Activated T-cell treated with anti-CD3 and anti-CD28 coated beads, Interleukin-2, amount 50 U/mL, for 4 hours (primary cell): ENCODE results near the gene RPL7L1. TPM values are rescaled to one million over a fixed set of nuclear protein-coding genes. Genes with fewer than 3 reads are reported as not detected.

Experiments used
- ATAC-seq, 2 donors: fragments of 200-7000 bp; cut with Tn5 transposase; one replicate each; pipeline ENCODE4 v1.10.0; 2021
- DNase-seq: peaks from one replicate; pipeline ENCODE4 v3.0.0-alpha.2; 2020
- H3K27me3 Mint-ChIP-seq: one replicate; pipeline ENCODE4 v1.8.0; 2021; ENCODE audit warnings: low read depth, mixed read lengths
- H3K36me3 Mint-ChIP-seq: one replicate; pipeline ENCODE4 v1.8.0; 2022; ENCODE audit warnings: mixed read lengths; ENCODE audit not compliant: insufficient read depth
- H3K4me1 Mint-ChIP-seq: one replicate; pipeline ENCODE4 v1.8.0; 2021; ENCODE audit warnings: low read depth, mixed read lengths
- H3K4me3 Mint-ChIP-seq: one replicate; pipeline ENCODE4 v1.8.0; 2021; ENCODE audit warnings: mild to moderate bottlenecking, moderate library complexity, mixed read lengths
- H3K9me3 Mint-ChIP-seq: one replicate; pipeline ENCODE4 v1.8.0; 2021; ENCODE audit warnings: mixed read lengths
- total RNA-seq, 3 donors: library from RNA; stranded (reverse); gene quantifications; one replicate each; pipeline ENCODE4 v1.2.1, GENCODE V29; 2021

The RPL7L1 gene
- 100 to 1,000 TPM; 262 to 307 (median 280) TPM for total RNA-seq

DNA sequence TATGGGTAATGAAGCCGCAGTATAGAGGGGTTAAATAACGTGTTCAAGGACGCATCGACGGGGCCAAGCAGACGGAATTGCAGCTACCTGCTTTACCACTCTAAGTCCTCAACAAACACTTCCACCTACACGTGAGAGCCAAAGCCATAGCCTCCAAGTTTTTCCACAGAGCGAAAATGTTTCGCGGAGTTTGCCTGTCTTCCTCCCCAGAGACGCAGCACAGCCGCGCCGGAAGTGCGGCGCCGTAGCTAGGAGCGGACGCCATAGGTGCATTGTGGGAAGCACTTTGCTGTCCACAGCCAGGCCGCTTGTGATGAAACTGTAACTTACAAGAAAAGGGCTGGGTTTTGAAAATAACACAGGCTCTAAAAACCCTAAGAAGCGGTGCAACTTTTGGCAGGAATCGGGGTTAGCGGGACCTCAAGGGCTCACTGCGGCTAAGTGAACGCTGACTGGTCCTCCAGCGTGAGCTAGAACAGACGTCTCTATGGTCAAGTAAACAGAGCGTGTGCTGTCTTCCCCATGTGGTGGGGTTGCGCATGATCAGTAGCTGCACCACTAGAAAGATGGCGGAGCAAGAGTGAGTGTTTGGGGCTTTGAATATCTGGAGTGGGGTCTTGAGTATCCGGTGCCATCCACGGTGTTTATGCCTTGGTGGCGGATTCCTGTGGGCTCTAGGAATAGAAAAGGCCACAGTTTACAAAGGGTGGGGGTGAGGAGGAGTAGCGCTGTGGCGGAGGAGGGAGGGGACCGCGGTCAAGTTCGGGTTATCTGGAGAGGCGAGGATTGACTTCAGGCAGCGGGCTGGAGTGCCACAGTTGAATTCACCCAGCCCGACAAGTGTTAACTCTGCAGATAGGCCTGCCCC, at the start of gene RPL7L1:
Gene RPL7L1 (plus strand): TSS at position 245 of the 868 bp plus-strand sequence. CDS start 295 bp downstream, at position 540.
- peak within 1 kb of the TSS; percentile 100 for H3K4me3 Mint-ChIP-seq
- H3K36me3 Mint-ChIP-seq, result peaks cover 26% of the 10 kb centered on the region
- peak; percentile 94 to 95 for ATAC-seq
- peak; percentile 75 for DNase-seq
- H3K27me3 Mint-ChIP-seq, result no peaks in the 10 kb centered on the region
- no peaks in the 10 kb centered on the region for H3K9me3 Mint-ChIP-seq
- peaks cover 23% of the 10 kb centered on the region for H3K4me1 Mint-ChIP-seq

DNA sequence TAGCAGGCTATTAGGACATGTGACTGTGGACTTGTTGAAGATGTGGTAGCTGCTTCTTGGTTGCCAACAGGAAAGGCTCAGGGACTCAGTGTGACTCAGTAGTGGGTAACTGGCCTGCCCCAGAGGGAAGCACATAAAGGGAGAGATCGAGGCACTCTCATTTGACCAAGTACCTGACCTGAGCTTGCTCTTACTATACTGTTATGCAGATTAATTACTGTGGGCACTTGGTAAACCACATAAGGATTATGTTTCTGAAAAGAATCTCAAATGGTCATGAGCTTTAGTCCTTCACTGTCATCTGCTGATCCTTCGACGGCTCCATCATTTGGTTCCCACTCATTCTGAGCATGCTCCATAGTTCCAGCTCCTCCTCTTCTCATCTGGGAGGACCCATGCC, 48.2 kb upstream of the RPL7L1 start:
- H3K4me3 Mint-ChIP-seq, result no peak overlapping the region
- ATAC-seq (no peak), DNase-seq (no peak)
- peaks cover 29% of the 10 kb centered on the region for H3K36me3 Mint-ChIP-seq
- peaks cover 5% of the 10 kb centered on the region for H3K4me1 Mint-ChIP-seq
- no peaks in the 10 kb centered on the region for H3K9me3 Mint-ChIP-seq
- H3K27me3 Mint-ChIP-seq, result no peaks in the 10 kb centered on the region

- no peak for ATAC-seq
- Mint-ChIP-seq H3K9me3 (no peaks in the 10 kb centered on the region), H3K4me1 (peaks cover 7% of the 10 kb centered on the region), H3K4me3 (no peak overlapping the region), H3K27me3 (no peaks in the 10 kb centered on the region), H3K36me3 (peaks cover 19% of the 10 kb centered on the region)
- no peak for DNase-seq
Measured at GRCh38 chr6:42834056-42834455, 45.4 kb upstream of the RPL7L1 start.

DNA sequence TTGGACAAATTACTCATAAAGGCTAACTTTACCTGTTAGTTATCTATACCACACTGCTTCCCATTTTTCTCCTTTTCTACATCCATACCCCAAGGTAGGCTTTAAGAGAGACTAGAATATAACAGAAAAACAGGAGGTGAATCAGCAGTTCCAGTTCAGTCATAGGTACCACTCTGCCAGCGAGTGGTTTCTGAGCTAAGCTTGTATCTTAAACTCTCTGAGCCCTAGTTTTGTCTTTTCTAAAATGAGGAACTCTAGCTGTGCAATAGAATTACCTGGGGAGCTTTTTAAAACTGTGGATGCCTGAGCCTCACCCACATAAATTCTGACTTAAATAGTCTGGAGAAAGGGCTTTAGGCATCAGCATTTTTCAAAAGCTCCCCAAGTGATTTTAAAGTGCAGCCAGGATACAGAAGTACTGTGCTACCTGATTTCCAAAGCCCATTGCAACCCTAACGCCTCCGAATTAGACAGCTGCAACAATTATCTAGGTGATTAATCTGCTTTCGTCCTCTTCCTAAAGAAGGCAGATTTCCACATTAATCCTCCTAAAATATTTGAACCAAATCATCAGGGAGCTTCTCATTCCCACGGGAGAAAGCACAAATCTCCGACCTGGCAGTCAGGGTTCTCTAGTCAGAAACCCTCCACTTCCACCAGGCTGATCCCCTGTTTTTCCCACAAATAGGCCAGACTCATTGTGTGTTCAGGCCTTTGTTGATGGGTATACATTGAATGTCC, 37.4 kb upstream of the RPL7L1 start:
- no peak overlapping the region for H3K4me3 Mint-ChIP-seq
- no peaks in the 10 kb centered on the region for H3K9me3 Mint-ChIP-seq
- DNase-seq, result no peak
- H3K27me3 Mint-ChIP-seq, result no peaks in the 10 kb centered on the region
- ATAC-seq, result no peak
- peaks cover 11% of the 10 kb centered on the region for H3K4me1 Mint-ChIP-seq
- H3K36me3 Mint-ChIP-seq, result peaks cover 19% of the 10 kb centered on the region

- no peaks in the 10 kb centered on the region for H3K9me3 Mint-ChIP-seq
- H3K36me3 Mint-ChIP-seq, result peaks cover 19% of the 10 kb centered on the region
- DNase-seq (no peak), ATAC-seq (no peak)
- no peak overlapping the region for H3K4me3 Mint-ChIP-seq
- H3K4me1 Mint-ChIP-seq, result peaks cover 9% of the 10 kb centered on the region
- H3K27me3 Mint-ChIP-seq, result no peaks in the 10 kb centered on the region
Measured at GRCh38 chr6:42845327-42845694, 34.1 kb upstream of the RPL7L1 start.

DNA sequence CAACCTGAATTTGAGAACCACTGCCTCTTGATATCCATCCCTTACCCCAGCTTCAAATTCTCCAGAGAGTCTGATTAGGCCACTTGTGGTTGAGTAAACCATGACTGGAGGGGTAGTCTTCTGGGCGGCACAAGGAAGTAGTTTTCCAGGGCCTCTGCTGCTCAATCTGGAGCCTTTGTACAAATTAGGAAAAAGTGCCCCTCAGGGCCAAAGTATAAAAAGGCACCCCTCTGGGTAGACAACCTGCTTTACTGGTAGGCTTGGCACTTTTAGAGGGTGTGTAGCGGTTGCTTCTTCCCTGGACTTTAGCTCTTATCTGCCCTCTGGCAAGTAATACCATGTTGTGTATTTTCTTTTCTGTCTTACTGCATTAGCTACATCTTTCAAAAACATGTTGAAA, 32.9 kb upstream of the RPL7L1 start:
- Mint-ChIP-seq H3K4me3 (no peak overlapping the region), H3K27me3 (no peaks in the 10 kb centered on the region), H3K4me1 (peaks cover 9% of the 10 kb centered on the region), H3K36me3 (peaks cover 17% of the 10 kb centered on the region), H3K9me3 (no peaks in the 10 kb centered on the region)
- DNase-seq (no peak), ATAC-seq (no peak)

GRCh38 chr6:42848700-42849099, 30.7 kb upstream of the RPL7L1 start:
- Mint-ChIP-seq H3K9me3 (no peaks in the 10 kb centered on the region), H3K36me3 (peaks cover 15% of the 10 kb centered on the region), H3K4me1 (peaks cover 4% of the 10 kb centered on the region), H3K4me3 (no peak overlapping the region), H3K27me3 (no peaks in the 10 kb centered on the region)
- ATAC-seq, result no peak
- DNase-seq, result no peak

DNA sequence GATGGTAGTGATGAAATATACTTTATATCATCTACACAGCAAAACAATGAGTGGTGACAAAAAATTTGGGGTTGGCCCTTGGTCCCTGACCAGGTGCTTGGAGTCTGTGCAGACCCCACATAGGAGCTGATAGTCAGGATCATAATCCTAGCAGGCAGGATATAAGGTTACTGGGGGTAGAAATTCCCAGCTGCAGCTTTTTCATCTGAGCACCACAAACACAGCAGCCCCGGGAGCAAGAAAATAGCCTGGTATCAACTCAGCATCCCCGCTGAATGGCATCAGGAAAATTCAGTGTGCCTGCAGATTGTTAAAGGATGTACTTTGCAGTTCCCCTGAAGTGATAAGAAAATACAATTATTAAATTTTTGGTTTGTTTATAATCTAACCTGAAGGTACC, 27.8 kb upstream of the RPL7L1 start:
- Mint-ChIP-seq H3K27me3 (no peaks in the 10 kb centered on the region), H3K4me3 (no peak overlapping the region), H3K36me3 (peaks cover 12% of the 10 kb centered on the region), H3K9me3 (no peaks in the 10 kb centered on the region), H3K4me1 (no peaks in the 10 kb centered on the region)
- ATAC-seq (no peak), DNase-seq (no peak)

DNA sequence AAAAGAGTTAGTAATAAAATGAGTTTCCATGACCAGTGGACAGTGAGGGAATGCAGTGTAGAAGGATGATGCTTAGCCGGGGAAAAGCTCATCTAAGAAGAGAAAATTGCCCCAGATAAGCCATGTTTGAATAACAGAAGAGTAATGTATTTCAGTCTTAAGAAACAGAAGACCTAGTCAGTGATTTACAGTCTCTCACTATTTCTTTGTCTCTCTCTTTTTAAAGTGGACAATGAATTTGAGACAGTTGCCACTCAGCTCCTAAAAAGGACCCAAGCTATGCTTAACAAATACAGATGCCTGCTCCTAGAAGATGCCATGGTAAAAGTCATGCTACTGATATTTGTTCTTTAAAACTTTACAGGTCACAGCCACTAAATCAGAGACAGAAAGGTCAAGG, 19.4 kb upstream of the RPL7L1 start:
- H3K27me3 Mint-ChIP-seq, result no peaks in the 10 kb centered on the region
- no peaks in the 10 kb centered on the region for H3K4me1 Mint-ChIP-seq
- H3K4me3 Mint-ChIP-seq, result no peak overlapping the region
- no peak for ATAC-seq
- H3K9me3 Mint-ChIP-seq, result no peaks in the 10 kb centered on the region
- peaks cover 36% of the 10 kb centered on the region for H3K36me3 Mint-ChIP-seq
- DNase-seq, result no peak

DNA sequence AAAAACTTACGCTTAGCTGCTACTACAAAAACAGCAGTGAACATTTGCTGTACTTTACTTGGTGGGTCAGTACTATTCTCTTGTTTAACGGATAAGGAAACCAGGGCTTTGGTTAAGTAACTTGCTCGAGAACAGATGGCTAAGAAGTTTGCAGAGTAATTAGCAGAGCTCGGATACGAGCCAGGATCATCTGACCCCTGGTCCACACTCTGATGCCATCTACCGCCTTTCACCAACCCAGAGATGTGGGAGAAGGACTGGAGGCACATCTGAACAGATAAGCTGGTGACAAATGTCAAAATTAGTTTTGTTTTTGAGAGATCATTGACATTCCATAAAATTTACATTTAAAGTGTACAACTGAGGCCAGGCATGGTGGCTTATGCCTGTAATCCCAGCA, 18.9 kb upstream of the RPL7L1 start:
- H3K27me3 Mint-ChIP-seq, result no peaks in the 10 kb centered on the region
- peaks cover 35% of the 10 kb centered on the region for H3K36me3 Mint-ChIP-seq
- ATAC-seq (no peak), DNase-seq (no peak)
- H3K4me3 Mint-ChIP-seq, result no peak overlapping the region
- no peaks in the 10 kb centered on the region for H3K9me3 Mint-ChIP-seq
- no peaks in the 10 kb centered on the region for H3K4me1 Mint-ChIP-seq

DNA sequence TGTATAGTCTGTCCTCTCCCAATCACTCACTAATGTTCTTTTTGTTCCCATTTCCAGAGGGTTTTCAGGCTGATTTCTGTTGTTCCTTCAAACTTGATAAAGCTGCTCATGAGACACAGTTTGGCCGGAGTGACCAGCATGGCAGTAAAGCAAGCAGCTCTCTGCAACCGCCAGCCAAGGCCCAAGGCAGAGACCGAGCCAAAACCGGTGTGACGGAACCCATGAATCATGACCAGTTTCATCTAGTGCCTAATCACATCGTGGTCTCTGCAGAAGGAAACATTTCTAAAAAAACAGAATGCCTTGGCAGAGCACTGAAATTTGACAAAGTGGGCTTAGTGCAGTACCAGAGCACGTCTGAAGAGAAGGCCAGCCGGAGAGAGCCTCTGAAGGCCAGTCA, 14.8 kb upstream of the RPL7L1 start:
- H3K4me1 Mint-ChIP-seq, result no peaks in the 10 kb centered on the region
- DNase-seq (no peak), ATAC-seq (no peak)
- no peaks in the 10 kb centered on the region for H3K27me3 Mint-ChIP-seq
- H3K36me3 Mint-ChIP-seq, result peaks cover 40% of the 10 kb centered on the region
- no peak overlapping the region for H3K4me3 Mint-ChIP-seq
- no peaks in the 10 kb centered on the region for H3K9me3 Mint-ChIP-seq

GRCh38 chr6:42870145-42870936, 9.1 kb upstream of the RPL7L1 start:
- Mint-ChIP-seq H3K36me3 (peaks cover 11% of the 10 kb centered on the region), H3K27me3 (no peaks in the 10 kb centered on the region), H3K4me3 (no peak overlapping the region), H3K4me1 (no peaks in the 10 kb centered on the region), H3K9me3 (no peaks in the 10 kb centered on the region)
- ATAC-seq, result no peak
- DNase-seq, result no peak

DNA sequence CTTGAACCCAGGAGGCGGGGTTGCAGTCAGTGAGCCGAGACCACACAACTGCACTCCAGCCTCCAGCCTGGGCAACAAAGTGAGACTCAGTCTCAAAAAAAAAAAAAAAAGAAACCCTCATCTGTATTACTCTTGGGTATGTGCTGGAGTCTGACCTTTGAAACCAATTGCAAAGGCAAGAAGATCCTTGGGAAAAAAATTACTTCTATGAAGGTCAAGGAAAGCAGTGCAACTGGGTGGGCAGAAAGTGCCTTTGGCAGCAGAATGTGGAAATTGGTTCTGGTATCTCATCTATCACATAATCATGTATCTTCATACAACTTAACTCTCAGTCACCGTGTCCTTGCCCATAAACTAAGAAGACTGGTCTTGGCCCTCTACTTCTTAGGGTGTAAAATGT, 7.7 kb upstream of the RPL7L1 start:
- Mint-ChIP-seq H3K27me3 (no peaks in the 10 kb centered on the region), H3K4me3 (no peak overlapping the region), H3K9me3 (no peaks in the 10 kb centered on the region), H3K4me1 (no peaks in the 10 kb centered on the region), H3K36me3 (peaks cover 8% of the 10 kb centered on the region)
- no peak for DNase-seq
- ATAC-seq, result no peak

- H3K36me3 Mint-ChIP-seq, result peaks cover 1% of the 10 kb centered on the region
- ATAC-seq, result no peak
- H3K9me3 Mint-ChIP-seq, result no peaks in the 10 kb centered on the region
- no peaks in the 10 kb centered on the region for H3K27me3 Mint-ChIP-seq
- no peaks in the 10 kb centered on the region for H3K4me1 Mint-ChIP-seq
- DNase-seq, result no peak
- H3K4me3 Mint-ChIP-seq, result no peak overlapping the region
Measured at GRCh38 chr6:42873313-42873712, 6.1 kb upstream of the RPL7L1 start.
